Measurements from ENCODE around the gene SYT12.

GRCh38 chr11:67031791-67032561, 9.0 kb downstream of the SYT12 start:
- no peak for TF ChIP-seq THRB (CRISPR knock-in tag; conservative IDR thresholded peaks at IDR 0.05)
- no peak for TF ChIP-seq SAFB2 (IDR thresholded peaks at IDR 0.05; ENCODE audit: borderline replicate concordance, low read depth, low read length, severe bottlenecking)
- no peak for TF ChIP-seq CTCF (IDR thresholded peaks at IDR 0.05 in 2 of 3, conservative IDR thresholded peaks at IDR 0.05 in 1 of 3; ENCODE audit: insufficient read depth in 2 of 3, low read depth in 1 of 3, low read length in 3 of 3)
- no peak for TF ChIP-seq HDAC2 (IDR thresholded peaks at IDR 0.05)
- no peak for TF ChIP-seq USF2 (CRISPR knock-in tag; IDR thresholded peaks at IDR 0.05)
- TF ChIP-seq ZNF609 (CRISPR knock-in tag; IDR thresholded peaks at IDR 0.05; ENCODE audit: borderline replicate concordance): no peak
- TF ChIP-seq SRF (CRISPR knock-in tag; IDR thresholded peaks at IDR 0.05): no peak
- TF ChIP-seq XRCC3 (IDR thresholded peaks at IDR 0.05): no peak
- no peak for TF ChIP-seq KLF13 (tag; IDR thresholded peaks at IDR 0.05; ENCODE audit: borderline replicate concordance, low read depth)
- no peak for TF ChIP-seq ARID4B (CRISPR knock-in tag; IDR thresholded peaks at IDR 0.05)
- TF ChIP-seq PRPF4 (IDR thresholded peaks at IDR 0.05; ENCODE audit: insufficient read depth, low read depth, low read length, poor library complexity, severe bottlenecking): no peak

Measured in K562 (cell line).